EH (cell line): ENCODE results near the gene SUN2.
A peak's percentile ranks its signal among the peaks of the same experiment; 100 is the strongest.

Experiments used
- DNase-seq: peaks from one replicate; pipeline ENCODE4 v3.0.0-alpha.2; 2015; ENCODE audit warnings: low read depth

SUN2 gene

GRCh38 chr22:38735126-38735464 lies 20.7 kb downstream of the SUN2 start:
- DNase-seq: no peak

GRCh38 chr22:38734421-38735100 lies 21.2 kb downstream of the SUN2 start:
- DNase-seq: no peak

- DNase-seq: no peak
These were observed 21.9 kb downstream of the SUN2 start for GRCh38 chr22:38733724-38734381.

GRCh38 chr22:38733329-38733723 lies 22.5 kb downstream of the SUN2 start:
- DNase-seq: peak; percentile 43

GRCh38 chr22:38732251-38732815 lies 23.5 kb downstream of the SUN2 start:
- no peak for DNase-seq

- DNase-seq: no peak
These were observed 24.1 kb downstream of the SUN2 start for GRCh38 chr22:38731703-38732161.

- DNase-seq: no peak
These were observed 25.4 kb downstream of the SUN2 start for GRCh38 chr22:38730411-38730871.

GRCh38 chr22:38729946-38730345 lies 25.9 kb downstream of the SUN2 start:
- DNase-seq: no peak

GRCh38 chr22:38728871-38729796 lies 26.7 kb downstream of the SUN2 start:
- DNase-seq: no peak

GRCh38 chr22:38727530-38728451 lies 28.0 kb downstream of the SUN2 start:
- no peak for DNase-seq

- no peak for DNase-seq
These were observed 28.7 kb downstream of the SUN2 start for GRCh38 chr22:38727123-38727522.

- no peak for DNase-seq
These were observed 29.7 kb downstream of the SUN2 start for GRCh38 chr22:38725900-38726655.

GRCh38 chr22:38724926-38725571 lies 30.7 kb downstream of the SUN2 start:
- peak; percentile 57 for DNase-seq

- no peak for DNase-seq
These were observed 31.6 kb downstream of the SUN2 start for GRCh38 chr22:38724176-38724575.

- no peak for DNase-seq
These were observed 34.2 kb downstream of the SUN2 start for GRCh38 chr22:38721551-38721950.

GRCh38 chr22:38720350-38720749 lies 35.4 kb downstream of the SUN2 start:
- DNase-seq: no peak

GRCh38 chr22:38719196-38719595 lies 36.6 kb downstream of the SUN2 start:
- DNase-seq: no peak

GRCh38 chr22:38718414-38718813 lies 37.4 kb downstream of the SUN2 start:
- DNase-seq: peak; percentile 88

- no peak for DNase-seq
These were observed 38.6 kb downstream of the SUN2 start for GRCh38 chr22:38717244-38717643.

GRCh38 chr22:38716826-38717225 lies 39.0 kb downstream of the SUN2 start:
- no peak for DNase-seq
